GOT3 (cell line): ENCODE data around the gene AIRE.
"Not testable (repeated sequence)": the region's sequence is repeated elsewhere in the genome, so short reads cannot be mapped to it uniquely, and the experiment has no call there.

Experiments
- DNase-seq: peaks from one replicate; lab custom pipeline; 2025; ENCODE audit warnings: mixed read lengths; lab: John Stamatoyannopoulos, UW

AIRE gene

DNA sequence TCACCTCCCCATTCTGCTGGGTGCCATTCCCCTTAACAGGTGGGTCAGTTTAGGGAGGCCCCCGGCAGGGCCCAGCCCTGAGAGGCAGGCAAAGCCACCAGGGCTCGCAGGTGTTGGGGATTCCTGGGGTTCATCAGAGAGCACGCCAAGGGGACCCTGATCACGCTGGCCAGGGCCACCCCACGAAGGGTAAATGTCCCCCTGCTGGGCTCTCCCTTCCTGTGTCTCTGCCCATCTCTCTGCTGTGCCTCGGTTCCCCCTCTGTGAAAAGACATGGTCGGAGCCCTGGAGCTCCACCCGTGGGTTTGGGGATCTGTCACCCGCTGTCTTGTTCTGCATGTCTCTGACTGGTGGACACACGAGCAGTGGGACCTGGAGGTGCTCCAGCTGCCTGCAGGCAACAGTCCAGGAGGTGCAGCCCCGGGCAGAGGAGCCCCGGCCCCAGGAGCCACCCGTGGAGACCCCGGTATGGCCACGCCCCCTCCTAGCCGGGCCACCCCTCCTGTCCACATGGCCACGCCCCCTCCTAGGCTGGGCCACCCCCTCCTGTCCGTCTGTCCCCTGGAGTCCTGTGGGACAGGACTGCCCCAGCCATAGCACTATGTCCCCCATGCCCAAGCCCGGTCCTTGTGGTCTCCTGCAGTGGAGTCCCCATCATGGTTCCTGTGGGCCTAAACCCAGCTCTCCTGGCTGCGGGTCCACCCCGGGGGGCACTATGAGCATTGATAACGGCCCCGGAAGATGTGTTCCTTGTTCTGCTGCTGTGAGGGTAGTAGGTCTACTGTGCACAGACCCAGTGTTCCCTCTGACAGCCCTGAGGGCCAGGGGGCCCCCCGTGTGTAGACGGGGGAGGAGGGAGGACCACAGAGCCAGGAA lies 6.5 kb downstream of the AIRE start:
- DNase-seq, result no peak

DNA sequence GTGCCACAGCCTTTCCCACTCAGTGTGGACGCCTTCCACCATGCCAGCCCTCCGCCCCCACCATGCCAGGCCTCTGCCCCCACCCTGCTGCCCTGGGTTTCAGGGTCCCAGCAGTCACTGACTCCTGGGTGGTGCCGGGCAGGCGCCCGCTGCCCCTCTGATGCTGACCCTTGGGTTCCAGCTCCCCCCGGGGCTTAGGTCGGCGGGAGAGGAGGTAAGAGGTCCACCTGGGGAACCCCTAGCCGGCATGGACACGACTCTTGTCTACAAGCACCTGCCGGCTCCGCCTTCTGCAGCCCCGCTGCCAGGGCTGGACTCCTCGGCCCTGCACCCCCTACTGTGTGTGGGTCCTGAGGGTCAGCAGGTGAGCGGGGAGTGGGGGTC lies 7.1 kb downstream of the AIRE start:
- no peak for DNase-seq

DNA sequence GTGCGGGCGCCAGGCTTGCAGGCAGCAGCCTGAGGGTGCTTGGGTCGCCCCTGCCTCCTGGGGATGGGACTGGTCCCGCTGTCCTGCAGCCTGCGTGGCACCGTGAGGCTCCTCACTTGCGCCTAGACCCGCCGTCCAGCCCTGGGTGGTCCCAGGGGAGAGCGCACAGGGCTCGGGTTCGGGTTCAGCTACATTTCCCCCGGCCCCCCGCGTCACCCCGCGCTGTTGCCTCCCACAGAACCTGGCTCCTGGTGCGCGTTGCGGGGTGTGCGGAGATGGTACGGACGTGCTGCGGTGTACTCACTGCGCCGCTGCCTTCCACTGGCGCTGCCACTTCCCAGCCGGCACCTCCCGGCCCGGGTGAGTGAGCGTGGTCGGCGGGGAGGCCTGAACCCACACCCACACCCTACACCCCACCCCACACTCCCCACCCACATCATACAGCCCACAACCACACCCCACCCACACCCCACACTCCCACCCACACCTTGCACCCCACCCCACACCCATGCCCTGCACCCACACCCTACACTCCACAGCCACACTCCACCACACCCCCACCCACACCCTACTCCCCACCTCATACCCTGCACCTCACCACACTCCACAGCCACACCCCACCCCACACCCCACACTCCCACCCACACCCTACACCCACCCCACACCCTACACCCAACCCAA lies 8.0 kb downstream of the AIRE start:
- no peak for DNase-seq

DNA sequence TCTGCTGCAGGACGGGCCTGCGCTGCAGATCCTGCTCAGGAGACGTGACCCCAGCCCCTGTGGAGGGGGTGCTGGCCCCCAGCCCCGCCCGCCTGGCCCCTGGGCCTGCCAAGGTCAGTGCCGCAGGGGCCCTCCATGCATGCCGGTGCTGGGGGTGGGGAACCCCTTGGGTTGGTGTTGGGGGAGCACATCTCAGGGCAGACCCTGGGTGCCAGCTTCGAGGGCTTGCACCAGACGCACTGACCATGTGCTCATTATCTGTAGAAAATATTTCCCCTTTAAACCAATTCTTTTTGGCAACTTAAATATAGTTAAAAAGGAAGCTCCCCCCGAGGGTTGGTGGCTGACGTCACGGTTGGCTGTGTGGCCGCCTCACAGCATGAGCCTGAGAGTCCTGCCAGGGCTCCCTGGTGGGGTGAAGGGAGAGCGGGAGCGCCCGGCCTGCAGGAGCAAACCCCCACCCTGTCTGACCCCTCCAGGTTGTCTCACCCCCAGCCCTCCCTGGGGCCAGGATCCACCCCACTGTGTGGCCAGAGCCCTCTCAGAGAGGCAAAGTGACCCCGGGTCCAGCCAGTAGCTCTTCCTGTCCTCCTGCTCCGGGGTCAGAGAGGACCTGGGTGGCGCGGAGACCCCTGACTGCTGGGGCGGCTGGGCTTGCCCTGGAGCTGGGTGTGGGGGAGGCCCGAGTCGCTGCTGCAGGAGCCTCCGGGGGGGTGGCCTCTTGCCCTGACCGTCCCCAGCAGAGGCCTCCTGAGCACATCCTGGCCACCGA lies 8.9 kb downstream of the AIRE start:
- no peak for DNase-seq

DNA sequence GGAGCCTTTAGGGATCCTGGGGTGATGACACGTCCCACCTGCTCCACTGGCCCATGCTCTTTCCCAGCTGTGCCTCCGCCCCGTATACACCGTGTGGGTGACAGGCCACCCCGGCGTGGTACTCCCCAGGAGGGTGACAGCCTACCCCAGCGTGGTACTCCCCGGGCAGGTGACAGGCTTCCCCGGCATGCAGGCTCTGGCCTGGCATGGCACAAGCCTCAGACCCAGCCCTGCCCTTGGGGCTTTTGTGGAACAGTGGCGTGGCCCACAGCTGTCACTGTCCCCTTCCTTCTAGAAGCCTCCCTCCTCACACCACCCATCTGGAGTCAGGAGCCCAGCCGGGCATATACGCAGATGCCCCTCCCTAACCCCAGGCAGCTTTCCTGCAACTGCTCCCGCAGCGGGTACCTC lies 9.5 kb downstream of the AIRE start:
- no peak for DNase-seq

DNA sequence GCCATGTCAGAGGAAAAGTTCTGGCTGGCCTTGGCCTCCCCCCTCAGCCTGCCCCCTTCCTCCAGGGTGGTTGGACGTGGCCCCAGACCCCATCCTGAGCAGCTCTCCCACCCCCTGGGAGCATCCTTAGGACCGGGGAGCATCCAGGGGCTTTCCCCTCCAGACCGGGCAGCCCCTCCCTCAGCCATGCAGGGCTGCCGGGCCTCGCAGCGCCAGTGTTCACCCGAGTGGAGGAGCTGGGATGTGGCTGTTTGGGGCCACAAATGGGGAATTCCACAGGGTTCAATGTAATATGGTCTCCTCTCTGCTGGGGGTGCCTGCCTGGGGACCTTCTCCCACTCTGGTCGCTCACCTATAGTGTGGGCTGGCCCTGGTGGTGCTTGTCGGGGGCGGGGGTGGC lies 10.0 kb downstream of the AIRE start:
- DNase-seq, result no peak

GRCh38 chr21:44296103-44296519 lies 10.4 kb downstream of the AIRE start:
- DNase-seq, result no peak

GRCh38 chr21:44296916-44297315 lies 11.2 kb downstream of the AIRE start:
- no peak for DNase-seq

- peak; percentile 52 for DNase-seq
Observed at GRCh38 chr21:44297525-44298290, 12.0 kb downstream of the AIRE start.

DNA sequence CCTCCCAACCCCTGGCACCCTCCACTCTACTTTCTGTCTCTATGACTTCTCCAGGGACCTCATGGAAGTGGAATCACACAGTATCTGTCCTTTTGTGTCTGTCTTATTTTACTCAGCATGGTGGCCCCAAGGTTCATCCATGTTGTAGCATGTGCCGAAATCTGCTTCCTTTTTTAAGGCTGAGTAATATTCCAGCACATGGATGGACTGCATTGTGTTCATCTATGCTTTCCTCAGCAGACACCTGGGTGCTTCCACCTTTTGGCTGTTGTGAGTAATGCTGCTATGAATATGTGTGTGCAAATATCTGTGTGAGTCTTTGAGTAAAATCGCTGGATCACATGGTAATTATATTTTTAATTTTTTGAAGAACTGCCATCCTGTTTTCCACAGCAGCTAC lies 12.6 kb downstream of the AIRE start:
- no peak for DNase-seq

- DNase-seq, result no peak
Observed at GRCh38 chr21:44299085-44299457, 13.4 kb downstream of the AIRE start.

DNA sequence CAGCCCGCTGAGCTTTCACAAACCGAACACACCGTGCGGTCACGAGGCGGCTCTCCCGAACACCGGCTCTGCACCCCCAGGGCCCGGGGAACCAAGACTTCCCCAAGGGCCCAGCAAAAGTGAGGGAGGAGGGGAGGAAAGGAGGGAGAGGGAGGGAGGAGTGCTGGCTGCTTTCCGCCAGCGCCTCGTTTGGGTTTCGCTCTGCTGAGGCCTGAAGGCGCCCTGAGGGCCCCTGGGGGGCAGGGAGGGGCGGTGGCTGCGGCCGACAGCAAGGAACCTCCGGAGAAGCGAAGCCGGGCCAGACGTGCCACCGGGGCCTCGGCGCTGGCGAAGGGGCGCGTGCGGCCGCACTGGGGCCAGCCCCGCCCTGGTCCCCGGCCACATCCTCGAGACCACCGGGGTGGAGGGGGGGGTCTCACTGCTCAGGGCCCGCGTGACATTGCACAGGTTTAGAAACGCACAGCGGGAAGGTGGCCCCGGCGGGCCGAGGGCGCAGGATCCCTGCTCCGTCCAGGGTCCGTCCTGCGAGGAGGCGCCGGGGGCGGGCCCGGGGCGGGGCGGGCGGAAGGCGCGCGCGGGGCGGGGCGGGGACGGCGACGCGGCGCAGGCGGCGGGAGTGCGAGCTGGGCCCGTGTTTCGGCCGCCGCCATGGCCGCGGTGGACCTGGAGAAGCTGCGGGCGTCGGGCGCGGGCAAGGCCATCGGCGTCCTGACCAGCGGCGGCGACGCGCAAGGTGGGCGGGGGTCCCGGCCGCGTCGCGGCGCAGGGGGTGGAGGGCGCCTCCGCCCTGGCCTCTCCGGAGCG lies 14.0 kb downstream of the AIRE start, which contains the start of gene PFKL:
Gene PFKL (plus strand): TSS at position 596 of the 804 bp plus-strand sequence. CDS start 53 bp downstream, at position 649.
- DNase-seq, result peak; percentile 30

DNA sequence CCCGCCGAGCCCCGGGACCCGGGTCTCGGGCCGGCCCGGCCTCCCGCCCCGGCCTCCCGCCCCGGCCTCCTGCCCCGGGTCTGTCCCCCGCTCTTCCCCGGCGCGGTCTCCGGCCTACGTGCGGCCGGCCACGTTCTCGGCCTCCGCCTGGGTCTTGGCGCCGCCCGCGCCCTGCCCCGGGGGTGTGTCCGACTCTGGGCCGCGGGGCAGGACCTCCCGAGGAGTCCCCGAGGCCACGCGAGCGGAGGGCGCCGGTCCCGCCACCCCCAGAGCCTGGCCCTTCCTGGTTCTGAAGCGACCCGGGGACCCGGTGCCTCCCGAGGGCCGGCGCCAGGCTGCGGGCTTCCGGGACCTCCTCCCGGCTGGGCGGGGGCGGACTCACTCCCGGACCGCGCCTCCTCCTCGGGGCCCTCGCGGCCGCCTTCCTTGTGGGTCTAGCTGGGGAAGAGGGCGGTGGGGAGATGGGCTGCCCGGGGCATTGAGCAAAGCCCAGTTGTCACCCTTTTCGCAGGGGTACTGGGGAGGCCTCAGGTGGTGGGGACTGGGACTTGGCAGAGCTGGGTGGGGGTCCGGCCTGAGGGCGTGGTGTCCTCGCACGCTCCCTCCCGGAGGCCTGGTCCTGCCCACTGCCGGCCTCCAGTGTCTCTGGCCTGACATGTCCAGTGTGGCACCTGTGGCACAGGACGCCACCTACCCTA lies 14.7 kb downstream of the AIRE start:
- DNase-seq, result no peak

GRCh38 chr21:44301141-44301540 lies 15.5 kb downstream of the AIRE start:
- DNase-seq, result no peak

DNA sequence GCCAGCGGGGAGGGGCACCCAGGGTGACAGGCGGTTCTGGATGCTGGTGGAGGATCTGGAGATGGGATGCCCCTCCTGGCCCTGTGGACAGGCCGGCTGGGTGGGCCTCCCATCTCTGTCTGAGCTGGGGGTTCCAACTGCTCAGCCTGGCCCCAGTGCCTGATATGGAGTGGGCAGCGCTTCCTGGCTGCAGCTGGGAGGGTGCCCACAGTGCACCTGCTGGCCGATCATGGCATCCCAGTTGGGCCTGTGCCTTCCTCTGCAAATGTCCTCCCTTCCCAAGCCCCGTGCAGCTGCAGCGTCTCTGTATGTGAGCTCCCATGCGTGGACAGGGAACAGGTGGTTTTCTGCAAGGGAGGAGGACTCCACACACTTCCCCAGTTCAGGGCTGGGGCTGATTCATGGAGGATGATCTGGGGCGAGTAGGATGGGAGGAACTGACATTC lies 16.3 kb downstream of the AIRE start:
- no peak for DNase-seq

- not testable (repeated sequence) for DNase-seq
Observed at GRCh38 chr21:44302573-44303401, 17.1 kb downstream of the AIRE start.

GRCh38 chr21:44303490-44303981 lies 17.9 kb downstream of the AIRE start:
- DNase-seq, result no peak

- no peak for DNase-seq
Observed at GRCh38 chr21:44304011-44304616, 18.4 kb downstream of the AIRE start.

DNA sequence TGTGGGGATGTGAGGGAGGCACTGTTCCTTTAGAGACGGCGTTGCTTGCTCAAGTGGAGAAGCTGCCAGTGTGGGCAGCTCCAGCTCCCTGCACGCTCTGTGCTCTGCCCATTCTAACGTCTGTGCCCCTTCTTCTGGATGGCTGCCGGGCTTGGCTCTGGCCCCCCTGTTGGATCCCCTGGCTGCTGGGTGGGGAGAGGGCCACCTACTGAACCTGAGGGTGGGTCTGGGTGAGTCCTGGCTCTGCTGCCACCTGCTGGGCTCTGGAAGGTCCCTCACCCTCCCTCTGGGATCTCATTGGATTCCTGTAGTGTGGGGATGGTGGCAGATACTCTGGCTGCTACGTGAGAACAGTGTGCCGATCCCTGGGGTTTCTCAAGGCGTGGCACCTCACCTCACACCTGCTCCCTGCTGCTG lies 19.2 kb downstream of the AIRE start:
- no peak for DNase-seq
